ENCODE data around the gene LIPK. TPM values are rescaled to one million over a fixed set of nuclear protein-coding genes. Genes with fewer than 3 reads are reported as not detected.
"Not testable (repeated sequence)": the region's sequence is repeated elsewhere in the genome, so short reads cannot be mapped to it uniquely, and the experiment has no call there.

The LIPK gene
- total RNA-seq, 2 donors from 2014 or later = not detected

DNA sequence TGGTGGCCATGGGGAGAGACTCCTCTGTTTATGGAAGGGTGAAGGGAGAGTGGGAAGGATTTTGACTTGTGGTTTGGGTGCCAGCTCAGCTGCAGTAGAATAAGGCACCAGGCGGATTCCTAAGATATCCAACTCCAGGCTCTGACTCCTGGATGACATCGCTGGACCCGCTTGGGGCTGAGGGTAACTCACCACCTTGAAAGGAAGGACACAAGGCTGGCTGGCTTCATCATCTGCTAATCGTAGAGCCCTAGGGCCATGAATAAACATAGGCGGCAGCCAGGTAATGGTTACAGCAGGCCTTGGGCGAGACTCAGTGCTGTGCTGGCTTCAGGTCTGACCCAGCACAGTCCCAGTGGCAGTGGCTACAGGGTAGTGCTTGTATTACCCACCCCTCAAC is 16.7 kb upstream of the LIPK start:
- 79 to 92% methylated on average over 6 of the region's 6 CpGs for WGBS, 2 donors
- TF ChIP-seq, protein P1, sequence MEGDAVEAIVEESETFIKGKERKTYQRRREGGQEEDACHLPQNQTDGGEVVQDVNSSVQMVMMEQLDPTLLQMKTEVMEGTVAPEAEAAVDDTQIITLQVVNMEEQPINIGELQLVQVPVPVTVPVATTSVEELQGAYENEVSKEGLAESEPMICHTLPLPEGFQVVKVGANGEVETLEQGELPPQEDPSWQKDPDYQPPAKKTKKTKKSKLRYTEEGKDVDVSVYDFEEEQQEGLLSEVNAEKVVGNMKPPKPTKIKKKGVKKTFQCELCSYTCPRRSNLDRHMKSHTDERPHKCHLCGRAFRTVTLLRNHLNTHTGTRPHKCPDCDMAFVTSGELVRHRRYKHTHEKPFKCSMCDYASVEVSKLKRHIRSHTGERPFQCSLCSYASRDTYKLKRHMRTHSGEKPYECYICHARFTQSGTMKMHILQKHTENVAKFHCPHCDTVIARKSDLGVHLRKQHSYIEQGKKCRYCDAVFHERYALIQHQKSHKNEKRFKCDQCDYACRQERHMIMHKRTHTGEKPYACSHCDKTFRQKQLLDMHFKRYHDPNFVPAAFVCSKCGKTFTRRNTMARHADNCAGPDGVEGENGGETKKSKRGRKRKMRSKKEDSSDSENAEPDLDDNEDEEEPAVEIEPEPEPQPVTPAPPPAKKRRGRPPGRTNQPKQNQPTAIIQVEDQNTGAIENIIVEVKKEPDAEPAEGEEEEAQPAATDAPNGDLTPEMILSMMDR (IDR thresholded peaks at IDR 0.05) = no peak
- TF ChIP-seq POLR2A (IDR thresholded peaks at IDR 0.05) = no peak
- Histone ChIP-seq H3K36me3 (replicated peaks in 1 of 2; ENCODE audit: insufficient read depth in 1 of 2, low read depth in 2 of 2) (no peaks in the 10 kb centered on the region), H3K4me1 (no peaks in the 10 kb centered on the region), H3K27me3 (no peaks in the 10 kb centered on the region), H3K27ac (no peak overlapping the region), H3K9me3 (no peaks in the 10 kb centered on the region), H3K4me3 (no peak overlapping the region)
- DNase-seq = no peak
- intact Hi-C loops (cut with DNase I) = no loop called here
- ATAC-seq = no peak

DNA sequence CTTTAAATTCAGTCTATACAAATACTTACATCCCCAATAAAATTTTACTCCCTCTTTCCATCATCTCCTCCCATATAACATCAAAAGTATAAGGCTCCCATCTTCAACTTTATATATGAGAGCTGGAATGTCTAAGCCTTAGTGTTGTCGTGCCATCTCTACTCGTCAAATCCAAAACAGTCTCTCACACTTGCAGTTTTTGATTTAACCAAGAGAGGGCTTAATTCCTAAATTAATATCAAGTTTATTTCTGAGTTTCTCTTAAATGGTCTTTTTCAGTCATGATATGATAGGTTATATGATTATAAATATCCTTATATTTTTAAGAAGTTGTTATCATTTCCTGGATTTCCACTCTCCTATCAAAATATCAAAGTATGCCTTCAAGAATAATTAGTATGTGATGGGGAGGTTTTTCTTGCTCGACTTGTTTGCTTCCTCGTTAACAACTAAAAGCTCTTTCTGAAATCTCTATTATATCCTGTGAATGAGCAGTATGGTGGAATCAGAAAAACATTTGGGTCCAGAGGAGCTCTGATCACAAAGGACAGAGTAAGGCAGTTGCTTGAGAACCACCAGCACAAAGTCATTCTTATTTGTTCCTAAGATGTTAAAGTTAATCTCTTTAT is 12.5 kb upstream of the LIPK start:
- H3K27me3 ChIP-seq = no peaks in the 10 kb centered on the region
- H3K36me3 ChIP-seq (replicated peaks in 1 of 2; ENCODE audit: insufficient read depth in 1 of 2, low read depth in 2 of 2) = no peaks in the 10 kb centered on the region
- TF ChIP-seq POLR2A (IDR thresholded peaks at IDR 0.05) = no peak
- TF ChIP-seq, protein P1 (IDR thresholded peaks at IDR 0.05) = no peak
- no peaks in the 10 kb centered on the region for H3K4me1 ChIP-seq
- ATAC-seq = no peak
- no peaks in the 10 kb centered on the region for H3K9me3 ChIP-seq
- H3K27ac ChIP-seq = no peak overlapping the region
- 37 to 38% methylated on average over 4 of the region's 4 CpGs for WGBS, 2 donors
- intact Hi-C loops (cut with DNase I) = no loop called here
- DNase-seq = no peak
- H3K4me3 ChIP-seq = no peak overlapping the region

DNA sequence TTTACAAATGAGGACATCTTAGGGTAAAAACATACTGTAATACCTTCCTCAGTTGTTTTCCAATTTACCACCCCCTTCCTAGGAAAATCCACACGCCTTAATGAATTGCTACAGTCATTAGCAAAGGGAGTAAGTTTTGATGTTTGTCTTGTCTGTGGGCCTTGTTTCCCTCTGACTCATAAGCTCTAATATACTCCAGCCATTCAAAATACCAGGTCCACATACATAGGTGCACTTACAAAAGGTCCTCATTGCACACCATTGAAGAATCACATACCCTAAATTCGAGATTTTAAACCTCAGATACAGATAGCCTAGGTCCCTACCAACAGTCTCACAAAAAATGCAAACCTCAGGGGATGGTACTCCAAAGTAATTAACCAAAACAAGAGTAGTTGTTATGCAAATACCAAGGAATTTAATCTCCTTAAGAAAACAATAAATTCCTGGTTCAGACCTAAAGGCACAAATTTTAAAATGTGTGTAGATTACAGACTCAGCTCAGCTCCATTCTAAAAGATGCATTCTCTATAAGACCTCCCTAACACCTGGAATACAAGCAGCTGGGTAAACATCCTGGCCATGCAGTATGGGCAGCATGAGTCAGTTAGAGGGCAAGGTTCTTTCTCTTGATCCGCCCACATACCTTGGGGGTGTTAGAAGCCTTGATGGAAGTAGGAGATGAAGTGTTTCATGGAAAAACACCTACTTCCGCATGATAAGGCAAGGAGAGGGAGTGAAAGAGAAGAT is 3.0 kb upstream of the LIPK start:
- WGBS, 2 donors = 39 to 41% methylated on average over 4 of the region's 4 CpGs
- Histone ChIP-seq H3K4me3 (no peak overlapping the region), H3K4me1 (peaks cover 8% of the 10 kb centered on the region), H3K36me3 (replicated peaks in 1 of 2; ENCODE audit: insufficient read depth in 1 of 2, low read depth in 2 of 2) (no peaks in the 10 kb centered on the region), H3K27me3 (no peaks in the 10 kb centered on the region), H3K27ac (peak overlapping the region in 2 of 4 donors; percentile 12 to 32), H3K9me3 (no peaks in the 10 kb centered on the region)
- peak; percentile 23 to 79 (median 74) for DNase-seq
- TF ChIP-seq, protein P1 (IDR thresholded peaks at IDR 0.05) = no peak
- no peak for TF ChIP-seq POLR2A (IDR thresholded peaks at IDR 0.05)
- intact Hi-C loops (cut with DNase I) = no loop called here
- ATAC-seq = peak; percentile 91

DNA sequence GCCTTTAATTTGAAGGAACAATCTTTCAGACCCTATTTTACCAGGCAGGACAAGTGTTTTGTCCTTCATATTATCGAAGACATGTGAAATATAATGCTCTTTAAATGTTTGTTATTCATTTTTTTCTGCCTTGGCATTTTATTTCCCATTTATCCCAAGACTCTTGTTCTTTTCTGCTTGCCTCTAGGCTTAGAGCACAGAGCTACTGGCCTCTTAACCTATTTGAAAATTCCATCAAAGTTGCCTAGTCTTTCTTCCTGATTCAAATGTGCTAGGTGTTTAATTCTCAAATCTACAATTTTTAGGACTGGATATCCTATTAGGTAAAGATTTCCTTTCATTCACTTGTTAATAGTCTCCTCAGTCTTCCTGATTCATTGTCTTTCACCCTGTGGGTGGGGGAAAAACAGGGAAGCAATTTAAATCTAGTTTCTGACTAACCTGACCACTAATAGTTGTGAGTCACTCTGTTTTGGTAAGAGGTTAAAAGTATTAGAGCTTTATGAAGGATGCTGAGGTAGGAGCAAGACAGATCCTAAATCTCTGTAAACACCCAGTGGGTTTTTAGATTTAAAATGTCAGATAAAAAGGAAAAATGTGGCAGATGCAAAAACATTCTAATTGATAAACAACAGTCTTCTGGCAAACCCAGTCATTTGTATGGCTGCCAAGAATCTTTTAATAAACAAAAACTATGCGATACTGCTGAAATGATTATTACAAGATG is 1.5 kb downstream of the LIPK start:
- Histone ChIP-seq H3K4me1 (peaks cover 8% of the 10 kb centered on the region), H3K9me3 (no peaks in the 10 kb centered on the region), H3K27me3 (no peaks in the 10 kb centered on the region), H3K27ac (no peak overlapping the region), H3K36me3 (replicated peaks in 1 of 2; ENCODE audit: insufficient read depth in 1 of 2, low read depth in 2 of 2) (no peaks in the 10 kb centered on the region), H3K4me3 (no peak overlapping the region)
- WGBS, 2 donors = 35% methylated on average over 2 of the region's 2 CpGs
- DNase-seq (no peak), ATAC-seq (no peak)
- intact Hi-C loops (cut with DNase I) = no loop called here
- TF ChIP-seq, protein P1 (IDR thresholded peaks at IDR 0.05) = no peak
- TF ChIP-seq POLR2A (IDR thresholded peaks at IDR 0.05) = no peak

DNA sequence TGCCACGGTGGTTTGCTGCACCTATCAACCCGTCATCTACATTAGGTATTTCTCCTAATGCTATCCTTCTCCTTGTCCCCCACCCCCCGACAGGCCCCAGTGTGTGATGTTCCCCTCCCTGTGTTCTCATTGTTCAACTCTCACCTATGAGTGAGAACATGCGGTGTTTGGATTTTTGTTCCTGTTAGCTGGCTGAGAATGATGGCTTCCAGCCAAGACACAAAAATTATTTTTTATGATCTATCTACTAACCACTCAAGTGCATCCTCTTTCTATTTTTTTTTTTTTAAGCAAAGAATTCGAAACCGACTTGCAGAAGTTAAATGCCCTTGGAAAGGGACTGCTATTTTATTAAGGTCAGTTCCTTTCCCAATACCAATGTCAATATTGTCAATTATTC is 3.3 kb downstream of the LIPK start:
- H3K27me3 ChIP-seq; intact Hi-C loops (cut with DNase I); H3K36me3 ChIP-seq (replicated peaks in 1 of 2; ENCODE audit: insufficient read depth in 1 of 2, low read depth in 2 of 2); ATAC-seq; H3K4me1 ChIP-seq; H3K27ac ChIP-seq; DNase-seq; H3K9me3 ChIP-seq; H3K4me3 ChIP-seq: not testable (repeated sequence)
- WGBS, 2 donors = 61 to 67% methylated on average over 6 of the region's 6 CpGs
